ENCODE results near the gene TPSAB1. TPM values are rescaled to one million over a fixed set of nuclear protein-coding genes. Genes with fewer than 3 reads are reported as not detected.

The TPSAB1 gene
- total RNA-seq, 1 experiment from 2014 or later, result 0.25 TPM

- no peaks in the 10 kb centered on the region for H3K9me2 ChIP-seq (ENCODE audit: insufficient read depth)
- no peak overlapping the region for H3K4me2 ChIP-seq (ENCODE audit: low read length)
- no peaks in the 10 kb centered on the region for H3K79me2 ChIP-seq (ENCODE audit: insufficient read depth, low read length)
- no peak overlapping the region for H3K27ac ChIP-seq (ENCODE audit: low read depth, low read length)
- intact Hi-C loops (cut with micrococcal nuclease), result no loop called here
- POLR2A ChIA-PET, result no interaction called here
- no peaks in the 10 kb centered on the region for H4K20me1 ChIP-seq (ENCODE audit: insufficient read depth)
- RAD21 ChIA-PET (ENCODE audit: low non-redundant PET in 1 of 2, low total read pairs in 2 of 2, uncharacterized antibody in 2 of 2, unreplicated experiment in 2 of 2), result interaction anchor here in 1 of 2 experiments (0.6 kb wide), 1 partner anchor 145 kb away, joined by 3 read pairs; no protein-coding TSS in a partner anchor
- H3K4me1 ChIP-seq (ENCODE audit: control insufficient read depth in 1 of 2, insufficient read depth in 2 of 2, low read length in 2 of 2), result no peaks in the 10 kb centered on the region
- no peaks in the 10 kb centered on the region; a peak in 1 of 4 replicates for H3K36me3 ChIP-seq (ENCODE audit: control insufficient read depth in 1 of 2, insufficient read depth in 2 of 2, low read length in 2 of 2)
- BruUV-seq (replicated peaks), result no TSS peak
- no peak overlapping the region for H3K4me3 ChIP-seq (replicated peaks in 1 of 2; ENCODE audit: low read depth in 1 of 2, low read length in 2 of 2)
- DNase-seq (ENCODE audit: low read depth, low spot score) (no peak), ATAC-seq (no peak)
- no peaks in the 10 kb centered on the region for H3K27me3 ChIP-seq (ENCODE audit: insufficient read depth, low read length)
- TF ChIP-seq EGR1 (IDR thresholded peaks at IDR 0.05; ENCODE audit: low read depth), result no peak
- no peak for TF ChIP-seq ELF1 (IDR thresholded peaks at IDR 0.05; ENCODE audit: borderline replicate concordance, low read depth)
- TF ChIP-seq ZFX (IDR thresholded peaks at IDR 0.05), result no peak
- no peak for TF ChIP-seq EZH2phosphoT487 (IDR thresholded peaks at IDR 0.05; ENCODE audit: borderline replicate concordance)
- TF ChIP-seq CEBPB (IDR thresholded peaks at IDR 0.05; ENCODE audit: low read depth), result no peak
- no peak for TF ChIP-seq SRF (IDR thresholded peaks at IDR 0.05; ENCODE audit: low read depth)
- no peak for TF ChIP-seq ATF3 (IDR thresholded peaks at IDR 0.05)
- no peak for TF ChIP-seq CBX3 (IDR thresholded peaks at IDR 0.05; ENCODE audit: low read depth)
- no peak for TF ChIP-seq POLR2AphosphoS5 (IDR thresholded peaks at IDR 0.05; ENCODE audit: low read depth, low read length)
- no peak for TF ChIP-seq REST (IDR thresholded peaks at IDR 0.05; ENCODE audit: low read depth)
- TF ChIP-seq ZNF274 (IDR thresholded peaks at IDR 0.05; ENCODE audit: low read depth, low read length), result no peak
- no peak for TF ChIP-seq POLR2A (IDR thresholded peaks at IDR 0.05; ENCODE audit: borderline replicate concordance, extremely low read depth, insufficient read depth, insufficient read length)
- TF ChIP-seq RAD21 (IDR thresholded peaks at IDR 0.05; ENCODE audit: low read depth), result no peak
- TF ChIP-seq FOSL1 (IDR thresholded peaks at IDR 0.05; ENCODE audit: low read depth), result no peak
- no peak for TF ChIP-seq TCF7L2 (IDR thresholded peaks at IDR 0.05; ENCODE audit: borderline replicate concordance, extremely low read depth, insufficient read depth, insufficient read length)
- TF ChIP-seq SP1 (IDR thresholded peaks at IDR 0.05; ENCODE audit: low read depth), result no peak
- no peak for TF ChIP-seq JUND (IDR thresholded peaks at IDR 0.05)
- no peak for TF ChIP-seq CTCF (IDR thresholded peaks at IDR 0.05 in 2 of 3, conservative IDR thresholded peaks at IDR 0.05 in 1 of 3; ENCODE audit: borderline replicate concordance in 1 of 3, insufficient read depth in 1 of 3, low read depth in 2 of 3, low read length in 2 of 3)
- no peak for TF ChIP-seq ZBTB33 (IDR thresholded peaks at IDR 0.05; ENCODE audit: extremely low read depth, insufficient replicate concordance, low read length)
- CTCF ChIA-PET, result no interaction called here
- H3K9ac ChIP-seq (ENCODE audit: low read length), result no peak overlapping the region
- no peaks in the 10 kb centered on the region for H3K9me3 ChIP-seq (ENCODE audit: control insufficient read depth in 1 of 2, insufficient read depth in 1 of 2, low read depth in 1 of 2, low read length in 2 of 2)
- H2AFZ ChIP-seq (ENCODE audit: low read depth, low read length, poor library complexity, severe bottlenecking), result no peak overlapping the region
Observed at GRCh38 chr16:1221628-1222552, 18.6 kb upstream of the TPSAB1 start.

Measured in HCT116 (cell line).